GM19193 (cell line): ENCODE measurements around the gene CT45A2.
"Not testable (repeated sequence)": the region's sequence is repeated elsewhere in the genome, so short reads cannot be mapped to it uniquely, and the experiment has no call there.

Source experiments
- POLR2A ChIP-seq: IDR thresholded peaks from 4 replicates; pipeline ENCODE4 v1.6.1; 2011; ENCODE audit not compliant: insufficient read depth, insufficient read length; ENCODE audit errors: extremely low read depth

CT45A2 gene, protein sequence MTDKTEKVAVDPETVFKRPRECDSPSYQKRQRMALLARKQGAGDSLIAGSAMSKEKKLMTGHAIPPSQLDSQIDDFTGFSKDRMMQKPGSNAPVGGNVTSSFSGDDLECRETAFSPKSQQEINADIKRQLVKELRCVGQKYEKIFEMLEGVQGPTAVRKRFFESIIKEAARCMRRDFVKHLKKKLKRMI

DNA sequence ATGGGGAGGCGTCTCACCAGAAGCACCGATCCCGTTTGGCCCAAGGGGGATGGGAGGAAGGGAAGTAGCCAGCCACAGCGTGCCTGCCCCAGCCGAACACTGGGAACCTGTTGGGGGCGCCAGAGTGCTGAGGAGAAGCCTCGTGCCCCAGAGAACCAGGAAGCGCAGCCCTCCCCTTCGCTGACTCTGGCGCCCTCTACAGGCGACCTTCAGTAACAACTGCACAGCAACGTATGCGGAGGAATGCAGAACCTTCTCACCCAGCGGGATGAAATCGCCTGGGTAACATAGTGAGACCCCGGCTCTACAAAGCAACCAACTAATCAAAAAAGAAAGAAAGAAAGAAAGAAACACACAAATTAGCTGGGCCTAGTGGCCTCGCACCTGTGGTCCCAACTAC is at the start of gene CT45A2:
Gene CT45A2, minus strand, starts transcription at position 101 of the 400 bp plus-strand sequence. CDS start 3,747 bp downstream, outside the sequence.
- TF ChIP-seq POLR2A: not testable (repeated sequence)

DNA sequence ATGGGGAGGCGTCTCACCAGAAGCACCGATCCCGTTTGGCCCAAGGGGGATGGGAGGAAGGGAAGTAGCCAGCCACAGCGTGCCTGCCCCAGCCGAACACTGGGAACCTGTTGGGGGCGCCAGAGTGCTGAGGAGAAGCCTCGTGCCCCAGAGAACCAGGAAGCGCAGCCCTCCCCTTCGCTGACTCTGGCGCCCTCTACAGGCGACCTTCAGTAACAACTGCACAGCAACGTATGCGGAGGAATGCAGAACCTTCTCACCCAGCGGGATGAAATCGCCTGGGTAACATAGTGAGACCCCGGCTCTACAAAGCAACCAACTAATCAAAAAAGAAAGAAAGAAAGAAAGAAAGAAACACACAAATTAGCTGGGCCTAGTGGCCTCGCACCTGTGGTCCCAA is 34.6 kb upstream of the CT45A2 start, which contains the start of gene CT45A8:
Gene CT45A8, minus strand, starts transcription at position 101 of the 400 bp plus-strand sequence. CDS start 3,755 bp downstream, outside the sequence.
- not testable (repeated sequence) for TF ChIP-seq POLR2A

DNA sequence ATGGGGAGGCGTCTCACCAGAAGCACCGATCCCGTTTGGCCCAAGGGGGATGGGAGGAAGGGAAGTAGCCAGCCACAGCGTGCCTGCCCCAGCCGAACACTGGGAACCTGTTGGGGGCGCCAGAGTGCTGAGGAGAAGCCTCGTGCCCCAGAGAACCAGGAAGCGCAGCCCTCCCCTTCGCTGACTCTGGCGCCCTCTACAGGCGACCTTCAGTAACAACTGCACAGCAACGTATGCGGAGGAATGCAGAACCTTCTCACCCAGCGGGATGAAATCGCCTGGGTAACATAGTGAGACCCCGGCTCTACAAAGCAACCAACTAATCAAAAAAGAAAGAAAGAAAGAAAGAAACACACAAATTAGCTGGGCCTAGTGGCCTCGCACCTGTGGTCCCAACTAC is 17.4 kb upstream of the CT45A2 start, which contains the start of gene CT45A7:
Gene CT45A7, minus strand, starts transcription at position 101 of the 400 bp plus-strand sequence. CDS start 3,747 bp downstream, outside the sequence.
- not testable (repeated sequence) for TF ChIP-seq POLR2A

DNA sequence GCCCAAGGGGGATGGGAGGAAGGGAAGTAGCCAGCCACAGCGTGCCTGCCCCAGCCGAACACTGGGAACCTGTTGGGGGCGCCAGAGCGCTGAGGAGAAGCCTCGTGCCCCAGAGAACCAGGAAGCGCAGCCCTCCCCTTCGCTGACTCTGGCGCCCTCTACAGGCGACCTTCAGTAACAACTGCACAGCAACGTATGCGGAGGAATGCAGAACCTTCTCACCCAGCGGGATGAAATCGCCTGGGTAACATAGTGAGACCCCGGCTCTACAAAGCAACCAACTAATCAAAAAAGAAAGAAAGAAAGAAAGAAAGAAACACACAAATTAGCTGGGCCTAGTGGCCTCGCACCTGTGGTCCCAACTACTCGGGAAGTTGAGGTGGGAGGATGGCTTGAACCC is 17.1 kb downstream of the CT45A2 start, which contains the start of gene CT45A6:
Gene CT45A6, minus strand, starts transcription at position 101 of the 400 bp plus-strand sequence. CDS start 3,794 bp downstream, outside the sequence.
- not testable (repeated sequence) for TF ChIP-seq POLR2A

DNA sequence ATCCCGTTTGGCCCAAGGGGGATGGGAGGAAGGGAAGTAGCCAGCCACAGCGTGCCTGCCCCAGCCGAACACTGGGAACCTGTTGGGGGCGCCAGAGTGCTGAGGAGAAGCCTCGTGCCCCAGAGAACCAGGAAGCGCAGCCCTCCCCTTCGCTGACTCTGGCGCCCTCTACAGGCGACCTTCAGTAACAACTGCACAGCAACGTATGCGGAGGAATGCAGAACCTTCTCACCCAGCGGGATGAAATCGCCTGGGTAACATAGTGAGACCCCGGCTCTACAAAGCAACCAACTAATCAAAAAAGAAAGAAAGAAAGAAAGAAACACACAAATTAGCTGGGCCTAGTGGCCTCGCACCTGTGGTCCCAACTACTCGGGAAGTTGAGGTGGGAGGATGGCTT is 34.4 kb downstream of the CT45A2 start, which contains the start of gene CT45A5:
Gene CT45A5, minus strand, starts transcription at position 101 of the 400 bp plus-strand sequence. CDS start 3,774 bp downstream, outside the sequence.
- TF ChIP-seq POLR2A: not testable (repeated sequence)

DNA sequence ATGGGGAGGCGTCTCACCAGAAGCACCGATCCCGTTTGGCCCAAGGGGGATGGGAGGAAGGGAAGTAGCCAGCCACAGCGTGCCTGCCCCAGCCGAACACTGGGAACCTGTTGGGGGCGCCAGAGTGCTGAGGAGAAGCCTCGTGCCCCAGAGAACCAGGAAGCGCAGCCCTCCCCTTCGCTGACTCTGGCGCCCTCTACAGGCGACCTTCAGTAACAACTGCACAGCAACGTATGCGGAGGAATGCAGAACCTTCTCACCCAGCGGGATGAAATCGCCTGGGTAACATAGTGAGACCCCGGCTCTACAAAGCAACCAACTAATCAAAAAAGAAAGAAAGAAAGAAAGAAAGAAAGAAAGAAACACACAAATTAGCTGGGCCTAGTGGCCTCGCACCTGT is 51.7 kb downstream of the CT45A2 start, which contains the start of gene CT45A3:
Gene CT45A3, minus strand, starts transcription at position 101 of the 400 bp plus-strand sequence. CDS start 3,747 bp downstream, outside the sequence.
- TF ChIP-seq POLR2A: not testable (repeated sequence)
